Gastrocnemius medialis (tissue), 4 donors: ENCODE data around the gene ADNP2.

Experiments
- POLR2A ChIP-seq, 2 donors: fragments of 450-650 bp; IDR thresholded peaks; one replicate each; pipeline ENCODE4 v1.6.1; 2017; ENCODE audit warnings: antibody characterized with exemption in 2 of 2, mild to moderate bottlenecking in 2 of 2, moderate library complexity in 2 of 2
- TF ChIP-seq, protein P1 (sequence below), 5 experiments: fragments of 450-650 bp in 3 of 5; fragments of 200-600 bp in 2 of 5; sonication (generic) in 2 of 5; IDR thresholded peaks in 4 of 5; conservative IDR thresholded peaks in 1 of 5; 1 replicate in 4 of 5; 2 replicates in 1 of 5; pipeline ENCODE4 v1.5.1; 2016 to 2019; ENCODE audit warnings: antibody characterized with exemption in 5 of 5, mild to moderate bottlenecking in 3 of 5, moderate library complexity in 3 of 5

DNA sequence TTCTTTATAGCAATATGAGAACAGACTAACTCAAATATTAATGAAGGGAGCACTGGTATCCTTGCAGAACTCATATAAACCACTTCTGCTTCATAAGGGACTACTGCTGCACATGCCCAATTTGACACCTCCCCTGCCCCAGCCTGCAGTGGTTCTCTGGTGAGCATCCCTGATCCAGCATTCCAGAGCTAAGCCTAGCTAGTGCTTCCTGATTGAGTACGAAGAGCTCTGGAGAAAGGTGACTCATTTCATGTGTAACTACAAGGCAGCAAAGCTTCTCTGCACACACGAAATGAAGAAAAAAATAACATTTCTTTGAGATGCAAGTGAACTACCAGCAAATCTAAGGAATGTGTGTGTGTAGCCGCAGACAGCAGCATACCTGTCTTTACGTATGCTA, 22.8 kb upstream of the ADNP2 start:
- TF ChIP-seq POLR2A (IDR thresholded peaks at IDR 0.05), result no peak
- TF ChIP-seq, protein P1, sequence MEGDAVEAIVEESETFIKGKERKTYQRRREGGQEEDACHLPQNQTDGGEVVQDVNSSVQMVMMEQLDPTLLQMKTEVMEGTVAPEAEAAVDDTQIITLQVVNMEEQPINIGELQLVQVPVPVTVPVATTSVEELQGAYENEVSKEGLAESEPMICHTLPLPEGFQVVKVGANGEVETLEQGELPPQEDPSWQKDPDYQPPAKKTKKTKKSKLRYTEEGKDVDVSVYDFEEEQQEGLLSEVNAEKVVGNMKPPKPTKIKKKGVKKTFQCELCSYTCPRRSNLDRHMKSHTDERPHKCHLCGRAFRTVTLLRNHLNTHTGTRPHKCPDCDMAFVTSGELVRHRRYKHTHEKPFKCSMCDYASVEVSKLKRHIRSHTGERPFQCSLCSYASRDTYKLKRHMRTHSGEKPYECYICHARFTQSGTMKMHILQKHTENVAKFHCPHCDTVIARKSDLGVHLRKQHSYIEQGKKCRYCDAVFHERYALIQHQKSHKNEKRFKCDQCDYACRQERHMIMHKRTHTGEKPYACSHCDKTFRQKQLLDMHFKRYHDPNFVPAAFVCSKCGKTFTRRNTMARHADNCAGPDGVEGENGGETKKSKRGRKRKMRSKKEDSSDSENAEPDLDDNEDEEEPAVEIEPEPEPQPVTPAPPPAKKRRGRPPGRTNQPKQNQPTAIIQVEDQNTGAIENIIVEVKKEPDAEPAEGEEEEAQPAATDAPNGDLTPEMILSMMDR (IDR thresholded peaks at IDR 0.05 in 4 of 5, conservative IDR thresholded peaks at IDR 0.05 in 1 of 5), result no peak
